GM12892 (cell line): Measurements from ENCODE around the gene LYPD6B.

ENCODE experiments used
- DNase-seq: peaks from one replicate; pipeline ENCODE4 v3.0.0; 2011; ENCODE audit not compliant: insufficient read length
- FAIRE-seq: peaks from 2 replicates; lab custom pipeline; 2011; peaks lifted over from hg19 to GRCh38; lab: Jason Lieb, UNC
- POLR2A ChIP-seq: IDR thresholded peaks from 2 replicates; pipeline ENCODE4 v1.6.1; 2011; ENCODE audit warnings: low read depth, low read length, control low read depth
- POLR2AphosphoS5 ChIP-seq: IDR thresholded peaks from 2 replicates; pipeline ENCODE4 v1.6.1; 2011; ENCODE audit warnings: low read depth, low read length, control low read depth
- TAF1 ChIP-seq: IDR thresholded peaks from 2 replicates; pipeline ENCODE4 v1.6.1; 2011; ENCODE audit warnings: low read depth, mild to moderate bottlenecking, control low read depth, low read length, borderline replicate concordance

LYPD6B gene

GRCh38 chr2:149112068-149112467 is 73.6 kb downstream of the LYPD6B start:
- no peak for DNase-seq
- no peak for FAIRE-seq
- TF ChIP-seq TAF1 (no peak), POLR2A (no peak), POLR2AphosphoS5 (no peak)

GRCh38 chr2:149112713-149113112 is 74.2 kb downstream of the LYPD6B start:
- FAIRE-seq (no peak), DNase-seq (no peak)
- TF ChIP-seq TAF1 (no peak), POLR2A (no peak), POLR2AphosphoS5 (no peak)

GRCh38 chr2:149115781-149116180 is 77.3 kb downstream of the LYPD6B start:
- FAIRE-seq, result no peak
- DNase-seq, result no peak
- TF ChIP-seq TAF1, result no peak
- no peak for TF ChIP-seq POLR2AphosphoS5
- no peak for TF ChIP-seq POLR2A

- no peak for TF ChIP-seq TAF1
- no peak for TF ChIP-seq POLR2A
- TF ChIP-seq POLR2AphosphoS5, result no peak
- DNase-seq (no peak), FAIRE-seq (no peak)
Observed at GRCh38 chr2:149119368-149119767, 80.9 kb downstream of the LYPD6B start.

- TF ChIP-seq POLR2AphosphoS5, result no peak
- TF ChIP-seq TAF1, result no peak
- no peak for TF ChIP-seq POLR2A
- DNase-seq, result no peak
- no peak for FAIRE-seq
Observed at GRCh38 chr2:149122516-149122915, 84.0 kb downstream of the LYPD6B start.

- TF ChIP-seq TAF1, result no peak
- TF ChIP-seq POLR2AphosphoS5, result no peak
- no peak for TF ChIP-seq POLR2A
- no peak for DNase-seq
- FAIRE-seq, result no peak
Observed at GRCh38 chr2:149125031-149125725, 86.7 kb downstream of the LYPD6B start.

- DNase-seq, result no peak
- FAIRE-seq, result no peak
Observed at GRCh38 chr2:149129433-149129832, 90.9 kb downstream of the LYPD6B start.

GRCh38 chr2:149132339-149132738 is 93.8 kb downstream of the LYPD6B start:
- TF ChIP-seq POLR2A (no peak), TAF1 (no peak), POLR2AphosphoS5 (no peak)
- FAIRE-seq, result no peak

More at GRCh38 chr2:149129433-149129832, 90.9 kb downstream of the LYPD6B start:
- no peak for TF ChIP-seq TAF1
- no peak for TF ChIP-seq POLR2AphosphoS5
- TF ChIP-seq POLR2A, result no peak

GRCh38 chr2:149132901-149133300 is 94.4 kb downstream of the LYPD6B start:
- FAIRE-seq, result no peak
- TF ChIP-seq POLR2A, result no peak
- TF ChIP-seq TAF1, result no peak
- no peak for TF ChIP-seq POLR2AphosphoS5
- DNase-seq, result no peak

More at GRCh38 chr2:149132339-149132738, 93.8 kb downstream of the LYPD6B start:
- DNase-seq, result no peak

GRCh38 chr2:149134335-149134923 is 95.9 kb downstream of the LYPD6B start:
- FAIRE-seq, result no peak

GRCh38 chr2:149136111-149136510 is 97.6 kb downstream of the LYPD6B start:
- no peak for FAIRE-seq
- DNase-seq, result no peak
- no peak for TF ChIP-seq POLR2A
- no peak for TF ChIP-seq POLR2AphosphoS5
- no peak for TF ChIP-seq TAF1

More at GRCh38 chr2:149134335-149134923, 95.9 kb downstream of the LYPD6B start:
- TF ChIP-seq POLR2A (no peak), TAF1 (no peak), POLR2AphosphoS5 (no peak)
- no peak for DNase-seq

GRCh38 chr2:149141046-149141445 is 102.5 kb downstream of the LYPD6B start:
- TF ChIP-seq POLR2AphosphoS5, result no peak
- no peak for TF ChIP-seq POLR2A
- TF ChIP-seq TAF1, result no peak
- no peak for FAIRE-seq
- DNase-seq, result no peak

GRCh38 chr2:149143734-149144133 is 105.2 kb downstream of the LYPD6B start:
- DNase-seq (no peak), FAIRE-seq (no peak)
- TF ChIP-seq POLR2A (no peak), POLR2AphosphoS5 (no peak), TAF1 (no peak)
